HepG2 (cell line): ENCODE measurements around the gene THOP1. TPM values are rescaled to one million over a fixed set of nuclear protein-coding genes. Genes with fewer than 3 reads are reported as not detected.

ENCODE experiments used
- HIVEP1 ChIP-seq: sonication (generic); formaldehyde crosslinking; IDR thresholded peaks from 2 replicates; pipeline ENCODE4 v1.4.0; 2020; ENCODE audit warnings: mild to moderate bottlenecking, missing genetic modification reagents
- HOXA3 ChIP-seq: sonication (generic); formaldehyde crosslinking; IDR thresholded peaks from 2 replicates; pipeline ENCODE4 v1.5.0; 2020; ENCODE audit warnings: missing genetic modification reagents
- KAT8 ChIP-seq: IDR thresholded peaks from 2 replicates; pipeline ENCODE4 v1.6.1; 2016; ENCODE audit warnings: missing genetic modification reagents, missing compliant biosample characterization
- KDM4B ChIP-seq: sonication (generic); formaldehyde crosslinking; IDR thresholded peaks from 2 replicates; pipeline ENCODE4 v1.4.0; 2020; ENCODE audit warnings: missing genetic modification reagents
- SMARCE1 ChIP-seq: fragments of 450-650 bp; IDR thresholded peaks from 2 replicates; pipeline ENCODE4 v1.6.1; 2017; ENCODE audit warnings: borderline replicate concordance
- SNAI1 ChIP-seq: sonication (generic); formaldehyde crosslinking; IDR thresholded peaks from 2 replicates; pipeline ENCODE4 v1.5.0; 2020; ENCODE audit warnings: mild to moderate bottlenecking, missing genetic modification reagents, borderline replicate concordance
- SPEN ChIP-seq: sonication (generic); formaldehyde crosslinking; IDR thresholded peaks from 2 replicates; pipeline ENCODE4 v1.5.1; 2020; ENCODE audit warnings: low read depth, mild to moderate bottlenecking, missing genetic modification reagents
- ZNF768 ChIP-seq: sonication (generic); formaldehyde crosslinking; IDR thresholded peaks from 2 replicates; pipeline ENCODE4 v1.4.0; 2020; ENCODE audit warnings: missing genetic modification reagents
- polyA plus RNA-seq, 8 experiments: library from polyadenylated mRNA; depleted of rRNA in 3 of 8; stranded (reverse) in 7 of 8; unstranded in 1 of 8; fragments of >200 nt; fragmentation: Illumina TruSeq in 4 of 8; extraction: Trizol in 4 of 8; gene quantifications; 2 replicates each; pipeline versions ENCODE4 v1.2.1 to v1.2.3, GENCODE V29; 2011 to 2016; ENCODE audit warnings: low read depth in 4 of 8, missing spikeins in 1 of 8, mixed read lengths in 1 of 8; ENCODE audit not compliant: insufficient read depth in 1 of 8
- total RNA-seq, 5 experiments: library from RNA; depleted of rRNA; stranded (reverse); fragments of >200 nt; fragmentation: Illumina TruSeq; extraction: Trizol; gene quantifications; 2 replicates each; pipeline ENCODE4 v1.2.3, GENCODE V29; 2016; ENCODE audit warnings: low read depth in 1 of 5
- TF ChIP-seq, protein P1 (sequence below): sonication (generic); formaldehyde crosslinking; IDR thresholded peaks from 2 replicates; pipeline ENCODE4 v1.4.0; 2020; ENCODE audit warnings: mild to moderate bottlenecking, missing genetic modification reagents
- TF ChIP-seq, protein P2 (sequence below): sonication (generic); formaldehyde crosslinking; IDR thresholded peaks from 2 replicates; pipeline ENCODE4 v1.8.0; 2022; ENCODE audit warnings: missing genetic modification reagents, mild to moderate bottlenecking, moderate library complexity, borderline replicate concordance
- TF ChIP-seq, protein P3 (sequence below): fragments of 450-650 bp; IDR thresholded peaks from 2 replicates; pipeline ENCODE4 v1.6.1; 2017; ENCODE audit warnings: mild to moderate bottlenecking
- TF ChIP-seq, protein P4 (sequence below): sonication (generic); formaldehyde crosslinking; IDR thresholded peaks from 2 replicates; pipeline ENCODE4 v1.4.0; 2020; ENCODE audit warnings: low read depth, mild to moderate bottlenecking, missing genetic modification reagents
- TF ChIP-seq, protein P5 (sequence below): IDR thresholded peaks from 2 replicates; pipeline ENCODE4 v1.6.1; 2016

THOP1 gene
- total and polyA plus RNA-seq, 2 of the 13 experiments (the other 11 are each of a cell fraction or from before 2014, with no cell fraction given) = 74.4 to 116 TPM

DNA sequence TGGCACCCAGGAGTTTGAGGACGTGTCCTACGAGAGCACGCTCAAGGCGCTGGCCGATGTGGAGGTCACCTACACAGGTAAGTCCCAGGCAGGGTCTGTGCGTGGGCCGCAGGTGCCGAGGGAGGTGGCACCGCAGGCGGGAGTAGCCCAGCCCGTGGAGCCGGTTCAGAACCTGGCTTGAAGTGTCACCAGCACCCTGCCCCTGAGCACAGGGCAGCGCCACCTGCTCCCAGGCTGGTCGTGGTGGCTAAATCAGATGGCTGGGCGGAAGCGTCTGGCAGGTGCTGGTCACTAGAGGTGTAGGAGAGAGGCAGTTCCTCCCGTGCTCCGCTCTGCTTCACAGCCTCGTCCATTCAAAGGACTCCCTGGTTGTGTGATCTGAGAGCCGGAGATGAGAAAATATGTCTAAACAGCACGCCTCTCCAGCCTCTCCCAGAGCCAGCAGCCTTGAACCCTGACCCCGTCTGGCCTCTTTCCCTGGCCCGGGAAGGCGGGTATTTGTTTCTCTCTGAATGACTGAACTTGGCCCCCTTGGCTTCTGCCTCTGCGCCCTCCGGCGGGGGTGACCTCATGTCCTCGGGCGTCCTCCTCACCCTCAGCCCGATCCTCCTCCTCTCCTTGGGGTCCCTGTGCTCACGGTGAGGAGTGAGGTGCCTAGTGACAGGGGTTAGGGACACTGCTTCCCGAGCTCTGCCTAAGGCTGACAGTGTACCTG is 5.4 kb downstream of the THOP1 start (continued):
- TF ChIP-seq, protein P1, sequence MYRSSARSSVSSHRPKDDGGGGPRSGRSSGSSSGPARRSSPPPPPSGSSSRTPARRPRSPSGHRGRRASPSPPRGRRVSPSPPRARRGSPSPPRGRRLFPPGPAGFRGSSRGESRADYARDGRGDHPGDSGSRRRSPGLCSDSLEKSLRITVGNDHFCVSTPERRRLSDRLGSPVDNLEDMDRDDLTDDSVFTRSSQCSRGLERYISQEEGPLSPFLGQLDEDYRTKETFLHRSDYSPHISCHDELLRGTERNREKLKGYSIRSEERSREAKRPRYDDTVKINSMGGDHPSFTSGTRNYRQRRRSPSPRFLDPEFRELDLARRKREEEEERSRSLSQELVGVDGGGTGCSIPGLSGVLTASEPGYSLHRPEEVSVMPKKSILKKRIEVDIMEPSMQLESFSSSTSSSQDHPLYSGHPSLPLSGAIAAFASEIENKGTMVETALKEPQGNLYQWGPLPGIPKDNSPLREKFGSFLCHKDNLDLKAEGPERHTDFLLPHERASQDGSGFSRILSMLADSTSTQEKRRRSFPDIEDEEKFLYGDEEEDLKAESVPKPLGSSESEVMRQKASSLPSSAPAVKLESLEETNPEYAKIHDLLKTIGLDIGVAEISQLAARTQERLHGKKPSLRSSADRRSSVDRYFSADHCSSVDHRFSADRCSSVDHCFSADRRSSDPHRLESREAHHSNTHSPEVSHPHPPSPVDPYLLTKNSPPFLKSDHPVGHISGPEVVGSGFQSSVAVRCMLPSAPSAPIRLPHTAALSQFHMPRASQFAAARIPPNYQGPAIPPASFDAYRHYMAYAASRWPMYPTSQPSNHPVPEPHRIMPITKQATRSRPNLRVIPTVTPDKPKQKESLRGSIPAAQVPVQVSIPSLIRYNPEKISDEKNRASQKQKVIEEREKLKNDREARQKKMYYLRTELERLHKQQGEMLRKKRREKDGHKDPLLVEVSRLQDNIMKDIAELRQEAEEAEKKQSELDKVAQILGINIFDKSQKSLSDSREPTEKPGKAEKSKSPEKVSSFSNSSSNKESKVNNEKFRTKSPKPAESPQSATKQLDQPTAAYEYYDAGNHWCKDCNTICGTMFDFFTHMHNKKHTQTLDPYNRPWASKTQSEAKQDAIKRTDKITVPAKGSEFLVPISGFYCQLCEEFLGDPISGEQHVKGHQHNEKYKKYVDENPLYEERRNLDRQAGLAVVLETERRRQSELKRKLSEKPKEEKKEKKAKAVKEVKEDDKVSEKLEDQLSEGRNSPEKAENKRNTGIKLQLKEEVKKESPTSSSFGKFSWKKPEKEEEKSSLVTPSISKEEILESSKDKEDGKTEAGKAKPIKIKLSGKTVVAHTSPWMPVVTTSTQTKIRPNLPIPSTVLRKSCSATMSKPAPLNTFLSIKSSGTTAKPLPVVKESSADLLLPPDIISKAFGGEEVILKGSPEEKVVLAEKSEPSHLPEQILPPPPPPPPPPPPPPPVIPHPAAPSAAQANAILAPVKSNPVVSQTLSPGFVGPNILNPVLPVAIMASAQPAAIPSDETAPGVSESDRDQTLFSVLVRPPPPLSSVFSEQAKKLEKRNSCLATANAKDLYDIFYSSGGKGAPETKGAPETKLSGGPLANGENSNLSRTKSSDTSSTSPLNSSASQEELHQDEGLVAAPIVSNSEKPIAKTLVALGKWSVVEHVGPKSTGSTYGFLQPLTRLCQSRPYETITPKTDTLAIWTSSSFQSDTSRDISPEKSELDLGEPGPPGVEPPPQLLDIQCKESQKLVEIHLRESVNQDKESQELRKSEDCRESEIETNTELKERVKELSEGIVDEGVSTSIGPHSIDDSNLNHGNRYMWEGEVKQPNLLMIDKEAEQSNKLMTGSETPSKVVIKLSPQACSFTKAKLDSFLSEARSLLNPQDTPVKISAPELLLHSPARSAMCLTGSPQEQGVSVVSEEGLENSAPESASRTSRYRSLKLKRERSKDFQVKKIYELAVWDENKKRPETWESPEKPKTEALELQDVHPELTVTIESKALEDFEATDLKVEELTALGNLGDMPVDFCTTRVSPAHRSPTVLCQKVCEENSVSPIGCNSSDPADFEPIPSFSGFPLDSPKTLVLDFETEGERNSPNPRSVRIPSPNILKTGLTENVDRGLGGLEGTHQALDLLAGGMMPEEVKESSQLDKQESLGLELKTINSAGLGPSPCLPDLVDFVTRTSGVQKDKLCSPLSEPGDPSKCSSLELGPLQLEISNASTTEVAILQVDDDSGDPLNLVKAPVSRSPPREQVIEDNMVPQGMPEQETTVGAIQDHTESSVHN (CRISPR knock-in tag) = no peak
- peak; percentile 88 for TF ChIP-seq HIVEP1 (CRISPR knock-in tag)
- TF ChIP-seq, protein P2, sequence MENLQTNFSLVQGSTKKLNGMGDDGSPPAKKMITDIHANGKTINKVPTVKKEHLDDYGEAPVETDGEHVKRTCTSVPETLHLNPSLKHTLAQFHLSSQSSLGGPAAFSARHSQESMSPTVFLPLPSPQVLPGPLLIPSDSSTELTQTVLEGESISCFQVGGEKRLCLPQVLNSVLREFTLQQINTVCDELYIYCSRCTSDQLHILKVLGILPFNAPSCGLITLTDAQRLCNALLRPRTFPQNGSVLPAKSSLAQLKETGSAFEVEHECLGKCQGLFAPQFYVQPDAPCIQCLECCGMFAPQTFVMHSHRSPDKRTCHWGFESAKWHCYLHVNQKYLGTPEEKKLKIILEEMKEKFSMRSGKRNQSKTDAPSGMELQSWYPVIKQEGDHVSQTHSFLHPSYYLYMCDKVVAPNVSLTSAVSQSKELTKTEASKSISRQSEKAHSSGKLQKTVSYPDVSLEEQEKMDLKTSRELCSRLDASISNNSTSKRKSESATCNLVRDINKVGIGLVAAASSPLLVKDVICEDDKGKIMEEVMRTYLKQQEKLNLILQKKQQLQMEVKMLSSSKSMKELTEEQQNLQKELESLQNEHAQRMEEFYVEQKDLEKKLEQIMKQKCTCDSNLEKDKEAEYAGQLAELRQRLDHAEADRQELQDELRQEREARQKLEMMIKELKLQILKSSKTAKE (CRISPR knock-in tag) = peak; percentile 99
- TF ChIP-seq, protein P3, sequence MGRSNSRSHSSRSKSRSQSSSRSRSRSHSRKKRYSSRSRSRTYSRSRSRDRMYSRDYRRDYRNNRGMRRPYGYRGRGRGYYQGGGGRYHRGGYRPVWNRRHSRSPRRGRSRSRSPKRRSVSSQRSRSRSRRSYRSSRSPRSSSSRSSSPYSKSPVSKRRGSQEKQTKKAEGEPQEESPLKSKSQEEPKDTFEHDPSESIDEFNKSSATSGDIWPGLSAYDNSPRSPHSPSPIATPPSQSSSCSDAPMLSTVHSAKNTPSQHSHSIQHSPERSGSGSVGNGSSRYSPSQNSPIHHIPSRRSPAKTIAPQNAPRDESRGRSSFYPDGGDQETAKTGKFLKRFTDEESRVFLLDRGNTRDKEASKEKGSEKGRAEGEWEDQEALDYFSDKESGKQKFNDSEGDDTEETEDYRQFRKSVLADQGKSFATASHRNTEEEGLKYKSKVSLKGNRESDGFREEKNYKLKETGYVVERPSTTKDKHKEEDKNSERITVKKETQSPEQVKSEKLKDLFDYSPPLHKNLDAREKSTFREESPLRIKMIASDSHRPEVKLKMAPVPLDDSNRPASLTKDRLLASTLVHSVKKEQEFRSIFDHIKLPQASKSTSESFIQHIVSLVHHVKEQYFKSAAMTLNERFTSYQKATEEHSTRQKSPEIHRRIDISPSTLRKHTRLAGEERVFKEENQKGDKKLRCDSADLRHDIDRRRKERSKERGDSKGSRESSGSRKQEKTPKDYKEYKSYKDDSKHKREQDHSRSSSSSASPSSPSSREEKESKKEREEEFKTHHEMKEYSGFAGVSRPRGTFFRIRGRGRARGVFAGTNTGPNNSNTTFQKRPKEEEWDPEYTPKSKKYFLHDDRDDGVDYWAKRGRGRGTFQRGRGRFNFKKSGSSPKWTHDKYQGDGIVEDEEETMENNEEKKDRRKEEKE = no peak
- TF ChIP-seq, protein P4, sequence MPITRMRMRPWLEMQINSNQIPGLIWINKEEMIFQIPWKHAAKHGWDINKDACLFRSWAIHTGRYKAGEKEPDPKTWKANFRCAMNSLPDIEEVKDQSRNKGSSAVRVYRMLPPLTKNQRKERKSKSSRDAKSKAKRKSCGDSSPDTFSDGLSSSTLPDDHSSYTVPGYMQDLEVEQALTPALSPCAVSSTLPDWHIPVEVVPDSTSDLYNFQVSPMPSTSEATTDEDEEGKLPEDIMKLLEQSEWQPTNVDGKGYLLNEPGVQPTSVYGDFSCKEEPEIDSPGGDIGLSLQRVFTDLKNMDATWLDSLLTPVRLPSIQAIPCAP (CRISPR knock-in tag) = no peak
- TF ChIP-seq SNAI1 = no peak
- TF ChIP-seq SMARCE1 = no peak
- no peak for TF ChIP-seq KDM4B
- TF ChIP-seq, protein P5, sequence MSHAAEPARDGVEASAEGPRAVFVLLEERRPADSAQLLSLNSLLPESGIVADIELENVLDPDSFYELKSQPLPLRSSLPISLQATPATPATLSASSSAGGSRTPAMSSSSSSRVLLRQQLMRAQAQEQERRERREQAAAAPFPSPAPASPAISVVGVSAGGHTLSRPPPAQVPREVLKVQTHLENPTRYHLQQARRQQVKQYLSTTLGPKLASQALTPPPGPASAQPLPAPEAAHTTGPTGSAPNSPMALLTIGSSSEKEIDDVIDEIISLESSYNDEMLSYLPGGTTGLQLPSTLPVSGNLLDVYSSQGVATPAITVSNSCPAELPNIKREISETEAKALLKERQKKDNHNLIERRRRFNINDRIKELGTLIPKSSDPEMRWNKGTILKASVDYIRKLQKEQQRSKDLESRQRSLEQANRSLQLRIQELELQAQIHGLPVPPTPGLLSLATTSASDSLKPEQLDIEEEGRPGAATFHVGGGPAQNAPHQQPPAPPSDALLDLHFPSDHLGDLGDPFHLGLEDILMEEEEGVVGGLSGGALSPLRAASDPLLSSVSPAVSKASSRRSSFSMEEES = peak; percentile 56; the same call in 1 of the 2 replicates
- peak; percentile 52; the same call in 1 of the 2 replicates for TF ChIP-seq SPEN (CRISPR knock-in tag)
- TF ChIP-seq ZNF768 (CRISPR knock-in tag) = no peak
- TF ChIP-seq KAT8 = peak; percentile 57
- peak; percentile 81; the same call in 1 of the 2 replicates for TF ChIP-seq HOXA3 (CRISPR knock-in tag)
